ENCODE measurements around the gene TRIM65. TPM values are rescaled to one million over a fixed set of nuclear protein-coding genes. Genes with fewer than 3 reads are reported as not detected.

TRIM65 gene
- total RNA-seq, 4 donors from 2014 or later = 13.3 to 36.4 (median 27.4) TPM

GRCh38 chr17:75941442-75941819, 44.7 kb upstream of the TRIM65 start:
- Histone ChIP-seq H3K4me3 (peak overlapping the region; percentile 66 to 90 (median 81)), H3K4me1 (peaks cover 10 to 17% (median 13%) of the 10 kb centered on the region in 4 donors), H3K9me3 (no peaks in the 10 kb centered on the region), H3K27me3 (no peaks in the 10 kb centered on the region), H3K27ac (replicated peaks in 1 of 4) (peak overlapping the region; percentile 16 to 86 (median 77)), H3K36me3 (peaks cover 0 to 31% (median 21%) of the 10 kb centered on the region in 4 donors)
- TF ChIP-seq POLR2AphosphoS5 (IDR thresholded peaks at IDR 0.05) (no peak), POLR2A (IDR thresholded peaks at IDR 0.05; ENCODE audit: low read depth) (no peak), CTCF (IDR thresholded peaks at IDR 0.05) (no peak), EP300 (IDR thresholded peaks at IDR 0.05) (no peak)
- 34% methylated on average over 6 of the region's 6 CpGs for WGBS
- DNase-seq (ENCODE audit: extremely low spot score) = no peak
- intact Hi-C loops (cut with DNase I) = loop anchor here (5.0 kb wide), 1 partner anchor 41 kb away; no protein-coding TSS in a partner anchor

GRCh38 chr17:75940727-75941441, 44.1 kb upstream of the TRIM65 start, which contains the start of gene FBF1:
TSS of gene FBF1 (minus strand) at chr17:75941042. CDS start at chr17:75938149, 2,893 bp downstream.
- peak; percentile 97 for DNase-seq (ENCODE audit: extremely low spot score)
- intact Hi-C loops (cut with DNase I) = loop anchor here (5.0 kb wide), 1 partner anchor 41 kb away; no protein-coding TSS in a partner anchor
- H3K27me3 ChIP-seq = no peaks in the 10 kb centered on the region
- H3K27ac ChIP-seq (replicated peaks in 1 of 4) = peak within 1 kb of the TSS; percentile 73 to 86 (median 80)
- H3K9me3 ChIP-seq = no peaks in the 10 kb centered on the region
- WGBS = 0% methylated on average over 27 of the region's 63 CpGs
- peak; percentile 78 for TF ChIP-seq POLR2A (IDR thresholded peaks at IDR 0.05; ENCODE audit: low read depth)
- peak in 1 of 3 experiments; percentile 8 for TF ChIP-seq CTCF (IDR thresholded peaks at IDR 0.05)
- TF ChIP-seq POLR2AphosphoS5 (IDR thresholded peaks at IDR 0.05) = peak; percentile 95 to 98
- TF ChIP-seq EP300 (IDR thresholded peaks at IDR 0.05) = no peak
- peaks cover 0 to 25% (median 15%) of the 10 kb centered on the region in 4 donors for H3K36me3 ChIP-seq
- H3K4me1 ChIP-seq = peaks cover 10 to 17% (median 13%) of the 10 kb centered on the region in 4 donors
- H3K4me3 ChIP-seq = peak within 1 kb of the TSS; percentile 66 to 90 (median 81)

- Histone ChIP-seq H3K4me1 (peaks cover 10 to 17% (median 13%) of the 10 kb centered on the region in 4 donors), H3K27ac (replicated peaks in 1 of 4) (no peak overlapping the region), H3K36me3 (peaks cover 0 to under 1% (median 0%) of the 10 kb centered on the region in 4 donors), H3K27me3 (no peaks in the 10 kb centered on the region), H3K9me3 (no peaks in the 10 kb centered on the region), H3K4me3 (no peak overlapping the region)
- TF ChIP-seq POLR2AphosphoS5 (IDR thresholded peaks at IDR 0.05) (no peak), POLR2A (IDR thresholded peaks at IDR 0.05; ENCODE audit: low read depth) (no peak), EP300 (IDR thresholded peaks at IDR 0.05) (no peak), CTCF (IDR thresholded peaks at IDR 0.05) (no peak)
- intact Hi-C loops (cut with DNase I) = no loop called here
- DNase-seq (ENCODE audit: extremely low spot score) = no peak
- 86% methylated on average over 13 of the region's 13 CpGs for WGBS
Observed at GRCh38 chr17:75937652-75938051, 40.9 kb upstream of the TRIM65 start.

GRCh38 chr17:75933808-75934207, 37.1 kb upstream of the TRIM65 start:
- Histone ChIP-seq H3K4me3 (no peak overlapping the region), H3K9me3 (no peaks in the 10 kb centered on the region), H3K27me3 (no peaks in the 10 kb centered on the region), H3K4me1 (no peaks in the 10 kb centered on the region), H3K36me3 (peaks cover 0 to 20% (median 3%) of the 10 kb centered on the region in 4 donors), H3K27ac (replicated peaks in 1 of 4) (no peak overlapping the region)
- no peak for DNase-seq (ENCODE audit: extremely low spot score)
- intact Hi-C loops (cut with DNase I) = no loop called here
- WGBS = 84% methylated on average over 4 of the region's 4 CpGs
- no peak for TF ChIP-seq CTCF (IDR thresholded peaks at IDR 0.05)
- TF ChIP-seq EP300 (IDR thresholded peaks at IDR 0.05) = no peak
- no peak for TF ChIP-seq POLR2AphosphoS5 (IDR thresholded peaks at IDR 0.05)
- no peak for TF ChIP-seq POLR2A (IDR thresholded peaks at IDR 0.05; ENCODE audit: low read depth)

Measured in esophagus muscularis mucosa (tissue), 4 donors.